GM11168 (cell line): ENCODE measurements around the gene ZNF430.
"Not testable (repeated sequence)": the region's sequence is repeated elsewhere in the genome, so short reads cannot be mapped to it uniquely, and the experiment has no call there.

Experiments
- in situ Hi-C: fragments of 300-500 bp; cut with MboI; formaldehyde crosslinking; loops from one replicate; pipeline ENCODE4 v1.12.0; 2022; ENCODE audit warnings: low sequenced_read_pairs; ENCODE audit not compliant: unreplicated experiment

Gene ZNF430

GRCh38 chr19:21020298-21021227 is at the start of gene ZNF430:
Gene ZNF430 (plus strand): TSS chr19:21020657. CDS start chr19:21020801, 144 bp downstream.
- in situ Hi-C loops: no loop called here

- in situ Hi-C loops: not testable (repeated sequence)
These were observed 27.7 kb upstream of the ZNF430 start for GRCh38 chr19:20992788-20993187.

- in situ Hi-C loops: no loop called here
These were observed 20.6 kb upstream of the ZNF430 start for GRCh38 chr19:20999731-21000352.

- in situ Hi-C loops: not testable (repeated sequence)
These were observed 781 bp downstream of the ZNF430 start for GRCh38 chr19:21021238-21021637.

- in situ Hi-C loops: no loop called here
These were observed 2.5 kb downstream of the ZNF430 start for GRCh38 chr19:21022996-21023395.

- in situ Hi-C loops: no loop called here
These were observed 3.4 kb downstream of the ZNF430 start for GRCh38 chr19:21023901-21024300.

- in situ Hi-C loops: no loop called here
These were observed 8.5 kb downstream of the ZNF430 start for GRCh38 chr19:21028969-21029268.

- in situ Hi-C loops: no loop called here
These were observed 24.6 kb downstream of the ZNF430 start for GRCh38 chr19:21045028-21045427.

- in situ Hi-C loops: no loop called here
These were observed 26.0 kb downstream of the ZNF430 start for GRCh38 chr19:21046489-21046888.

- in situ Hi-C loops: no loop called here
These were observed 27.3 kb downstream of the ZNF430 start for GRCh38 chr19:21047716-21048115.

- in situ Hi-C loops: no loop called here
These were observed 32.4 kb downstream of the ZNF430 start for GRCh38 chr19:21052902-21053301.

GRCh38 chr19:21065336-21065735 is 44.9 kb downstream of the ZNF430 start:
- in situ Hi-C loops: no loop called here

GRCh38 chr19:21082011-21082975 is 61.8 kb downstream of the ZNF430 start, which contains the start of gene ZNF714:
Gene ZNF714 (plus strand): TSS chr19:21082203. CDS start chr19:21098269, 16,066 bp downstream.
- in situ Hi-C loops: no loop called here

- in situ Hi-C loops: no loop called here
These were observed 63.9 kb downstream of the ZNF430 start for GRCh38 chr19:21084343-21084742.

- in situ Hi-C loops: no loop called here
These were observed 67.4 kb downstream of the ZNF430 start for GRCh38 chr19:21087871-21088270.

- in situ Hi-C loops: no loop called here
These were observed 71.7 kb downstream of the ZNF430 start for GRCh38 chr19:21092109-21092508.

- in situ Hi-C loops: no loop called here
These were observed 74.0 kb downstream of the ZNF430 start for GRCh38 chr19:21094347-21095025.

- in situ Hi-C loops: no loop called here
These were observed 77.8 kb downstream of the ZNF430 start for GRCh38 chr19:21098291-21098690.

GRCh38 chr19:21101521-21102242 is 81.2 kb downstream of the ZNF430 start:
- in situ Hi-C loops: no loop called here
